PC-3 (cell line): ENCODE results near the gene FHAD1.

Source experiments
- CTCF ChIP-seq: fragments of 300-600 bp; sonication (generic); conservative IDR thresholded peaks from 2 replicates; pipeline ENCODE4 v1.5.1; 2017; ENCODE audit warnings: antibody characterized with exemption, low read depth, mild to moderate bottlenecking, low read length
- EZH2 ChIP-seq: fragments of 300-600 bp; sonication (generic); IDR thresholded peaks from one replicate; pipeline ENCODE4 v1.6.1; 2017; ENCODE audit warnings: antibody characterized with exemption, mild to moderate bottlenecking, low read length; ENCODE audit not compliant: unreplicated experiment

GRCh38 chr1:15314328-15315281 lies 67.6 kb downstream of the FHAD1 start:
- no peak for TF ChIP-seq EZH2
- no peak for TF ChIP-seq CTCF
